Measurements from ENCODE around the gene KIAA1671. TPM values are rescaled to one million over a fixed set of nuclear protein-coding genes. Genes with fewer than 3 reads are reported as not detected.

KIAA1671 gene
- total and polyA plus RNA-seq, 4 donors, result 8.7 to 35.9 (median 19.1) TPM

DNA sequence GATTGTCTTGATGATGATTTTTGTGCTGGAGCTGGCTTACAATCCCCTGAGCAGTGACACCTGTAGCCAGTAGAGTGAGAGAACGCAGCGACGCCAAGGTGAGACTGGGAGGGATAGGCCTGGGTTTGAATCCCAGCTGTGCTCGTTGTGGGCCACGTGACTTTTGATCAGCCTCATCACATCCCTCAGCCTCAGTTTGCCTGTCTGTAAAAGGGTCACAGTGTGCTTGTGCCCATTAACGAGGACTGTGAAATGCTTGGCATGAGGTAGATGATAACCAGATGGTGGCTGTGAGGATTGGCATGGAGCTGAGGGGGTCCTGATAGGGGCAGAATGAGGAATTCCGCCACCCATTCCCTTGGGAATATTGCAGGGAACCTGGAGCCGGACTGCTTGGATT, 9.6 kb downstream of the KIAA1671 start:
- no peak overlapping the region for H3K4me3 ChIP-seq (ENCODE audit: low read depth in 1 of 3, low read length in 3 of 3)
- H3K9ac ChIP-seq (ENCODE audit: low read depth in 1 of 2, low read length in 2 of 2), result no peak overlapping the region
- no peaks in the 10 kb centered on the region for H3K9me3 ChIP-seq (ENCODE audit: control insufficient read depth in 4 of 4, low read length in 3 of 4)
- TF ChIP-seq, protein P1, sequence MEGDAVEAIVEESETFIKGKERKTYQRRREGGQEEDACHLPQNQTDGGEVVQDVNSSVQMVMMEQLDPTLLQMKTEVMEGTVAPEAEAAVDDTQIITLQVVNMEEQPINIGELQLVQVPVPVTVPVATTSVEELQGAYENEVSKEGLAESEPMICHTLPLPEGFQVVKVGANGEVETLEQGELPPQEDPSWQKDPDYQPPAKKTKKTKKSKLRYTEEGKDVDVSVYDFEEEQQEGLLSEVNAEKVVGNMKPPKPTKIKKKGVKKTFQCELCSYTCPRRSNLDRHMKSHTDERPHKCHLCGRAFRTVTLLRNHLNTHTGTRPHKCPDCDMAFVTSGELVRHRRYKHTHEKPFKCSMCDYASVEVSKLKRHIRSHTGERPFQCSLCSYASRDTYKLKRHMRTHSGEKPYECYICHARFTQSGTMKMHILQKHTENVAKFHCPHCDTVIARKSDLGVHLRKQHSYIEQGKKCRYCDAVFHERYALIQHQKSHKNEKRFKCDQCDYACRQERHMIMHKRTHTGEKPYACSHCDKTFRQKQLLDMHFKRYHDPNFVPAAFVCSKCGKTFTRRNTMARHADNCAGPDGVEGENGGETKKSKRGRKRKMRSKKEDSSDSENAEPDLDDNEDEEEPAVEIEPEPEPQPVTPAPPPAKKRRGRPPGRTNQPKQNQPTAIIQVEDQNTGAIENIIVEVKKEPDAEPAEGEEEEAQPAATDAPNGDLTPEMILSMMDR (IDR thresholded peaks at IDR 0.05; ENCODE audit: low read depth, low read length, missing input control), result no peak
- TF ChIP-seq RAD21 (IDR thresholded peaks at IDR 0.05), result no peak
- TF ChIP-seq, protein P2, sequence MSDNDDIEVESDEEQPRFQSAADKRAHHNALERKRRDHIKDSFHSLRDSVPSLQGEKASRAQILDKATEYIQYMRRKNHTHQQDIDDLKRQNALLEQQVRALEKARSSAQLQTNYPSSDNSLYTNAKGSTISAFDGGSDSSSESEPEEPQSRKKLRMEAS (IDR thresholded peaks at IDR 0.05), result no peak
- 96% methylated on average over 8 of the region's 8 CpGs for WGBS
- DNase-seq (ENCODE audit: low spot score), result no peak
- H3K36me3 ChIP-seq (ENCODE audit: control insufficient read depth in 4 of 4, insufficient read depth in 3 of 4, low read depth in 1 of 4, low read length in 3 of 4), result no peaks in the 10 kb centered on the region
- no peak overlapping the region for H3K27ac ChIP-seq (ENCODE audit: low read depth in 1 of 2, low read length in 2 of 2)
- no peaks in the 10 kb centered on the region for H3K27me3 ChIP-seq (ENCODE audit: control insufficient read depth in 4 of 4, insufficient read depth in 4 of 4, low read length in 3 of 4)
- H3K4me1 ChIP-seq (ENCODE audit: control insufficient read depth in 4 of 4, insufficient read depth in 4 of 4, low read length in 3 of 4), result peaks cover 2 to 15% (median 14%) of the 10 kb centered on the region in 4 donors

DNA sequence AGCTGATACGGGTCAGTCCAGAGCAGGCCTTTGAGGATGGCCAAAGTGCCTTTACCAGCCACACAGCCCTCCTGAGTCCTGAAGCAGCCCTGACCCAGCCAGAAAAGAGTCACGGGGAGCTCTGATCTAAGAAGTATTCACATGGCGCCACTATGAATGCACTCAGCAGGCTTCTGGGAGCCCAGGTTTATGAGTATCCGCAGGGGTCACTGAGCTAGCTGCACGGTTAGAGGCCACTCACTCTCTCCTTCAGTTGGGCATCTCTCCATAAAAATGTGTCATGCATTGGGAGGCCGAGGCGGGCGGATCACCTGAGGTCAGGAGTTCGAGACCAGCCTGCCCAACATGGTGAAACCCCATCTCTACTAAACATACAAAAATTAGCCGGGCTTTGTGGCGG, 10.3 kb downstream of the KIAA1671 start:
- Histone ChIP-seq H3K9me3 (ENCODE audit: control insufficient read depth in 4 of 4, low read length in 3 of 4) (no peaks in the 10 kb centered on the region), H3K27ac (ENCODE audit: low read depth in 1 of 2, low read length in 2 of 2) (no peak overlapping the region), H3K4me3 (ENCODE audit: low read depth in 1 of 3, low read length in 3 of 3) (no peak overlapping the region), H3K36me3 (ENCODE audit: control insufficient read depth in 4 of 4, insufficient read depth in 3 of 4, low read depth in 1 of 4, low read length in 3 of 4) (no peaks in the 10 kb centered on the region), H3K9ac (ENCODE audit: low read depth in 1 of 2, low read length in 2 of 2) (no peak overlapping the region), H3K4me1 (ENCODE audit: control insufficient read depth in 4 of 4, insufficient read depth in 4 of 4, low read length in 3 of 4) (peaks cover 2 to 20% (median 17%) of the 10 kb centered on the region in 4 donors), H3K27me3 (ENCODE audit: control insufficient read depth in 4 of 4, insufficient read depth in 4 of 4, low read length in 3 of 4) (no peaks in the 10 kb centered on the region)
- WGBS, result 92% methylated on average over 11 of the region's 11 CpGs
- DNase-seq (ENCODE audit: low spot score), result no peak
- TF ChIP-seq YY1 (IDR thresholded peaks at IDR 0.05) (no peak), NR2F2 (IDR thresholded peaks at IDR 0.05) (no peak), HNF4G (IDR thresholded peaks at IDR 0.05) (no peak), FOXA1 (IDR thresholded peaks at IDR 0.05) (no peak), TAF1 (conservative IDR thresholded peaks at IDR 0.05) (no peak), JUND (IDR thresholded peaks at IDR 0.05) (no peak), EGR1 (IDR thresholded peaks at IDR 0.05; ENCODE audit: low read depth in 2 of 2) (no peak), RXRA (IDR thresholded peaks at IDR 0.05) (no peak), SP1 (IDR thresholded peaks at IDR 0.05) (no peak), HNF4A (conservative IDR thresholded peaks at IDR 0.05) (no peak), GABPA (IDR thresholded peaks at IDR 0.05 in 1 of 2, conservative IDR thresholded peaks at IDR 0.05 in 1 of 2) (no peak), RAD21 (IDR thresholded peaks at IDR 0.05) (no peak), FOXA2 (IDR thresholded peaks at IDR 0.05) (no peak)
- TF ChIP-seq, protein P3, sequence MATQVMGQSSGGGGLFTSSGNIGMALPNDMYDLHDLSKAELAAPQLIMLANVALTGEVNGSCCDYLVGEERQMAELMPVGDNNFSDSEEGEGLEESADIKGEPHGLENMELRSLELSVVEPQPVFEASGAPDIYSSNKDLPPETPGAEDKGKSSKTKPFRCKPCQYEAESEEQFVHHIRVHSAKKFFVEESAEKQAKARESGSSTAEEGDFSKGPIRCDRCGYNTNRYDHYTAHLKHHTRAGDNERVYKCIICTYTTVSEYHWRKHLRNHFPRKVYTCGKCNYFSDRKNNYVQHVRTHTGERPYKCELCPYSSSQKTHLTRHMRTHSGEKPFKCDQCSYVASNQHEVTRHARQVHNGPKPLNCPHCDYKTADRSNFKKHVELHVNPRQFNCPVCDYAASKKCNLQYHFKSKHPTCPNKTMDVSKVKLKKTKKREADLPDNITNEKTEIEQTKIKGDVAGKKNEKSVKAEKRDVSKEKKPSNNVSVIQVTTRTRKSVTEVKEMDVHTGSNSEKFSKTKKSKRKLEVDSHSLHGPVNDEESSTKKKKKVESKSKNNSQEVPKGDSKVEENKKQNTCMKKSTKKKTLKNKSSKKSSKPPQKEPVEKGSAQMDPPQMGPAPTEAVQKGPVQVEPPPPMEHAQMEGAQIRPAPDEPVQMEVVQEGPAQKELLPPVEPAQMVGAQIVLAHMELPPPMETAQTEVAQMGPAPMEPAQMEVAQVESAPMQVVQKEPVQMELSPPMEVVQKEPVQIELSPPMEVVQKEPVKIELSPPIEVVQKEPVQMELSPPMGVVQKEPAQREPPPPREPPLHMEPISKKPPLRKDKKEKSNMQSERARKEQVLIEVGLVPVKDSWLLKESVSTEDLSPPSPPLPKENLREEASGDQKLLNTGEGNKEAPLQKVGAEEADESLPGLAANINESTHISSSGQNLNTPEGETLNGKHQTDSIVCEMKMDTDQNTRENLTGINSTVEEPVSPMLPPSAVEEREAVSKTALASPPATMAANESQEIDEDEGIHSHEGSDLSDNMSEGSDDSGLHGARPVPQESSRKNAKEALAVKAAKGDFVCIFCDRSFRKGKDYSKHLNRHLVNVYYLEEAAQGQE (IDR thresholded peaks at IDR 0.05), result no peak
- TF ChIP-seq, protein P4, sequence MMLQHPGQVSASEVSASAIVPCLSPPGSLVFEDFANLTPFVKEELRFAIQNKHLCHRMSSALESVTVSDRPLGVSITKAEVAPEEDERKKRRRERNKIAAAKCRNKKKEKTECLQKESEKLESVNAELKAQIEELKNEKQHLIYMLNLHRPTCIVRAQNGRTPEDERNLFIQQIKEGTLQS (IDR thresholded peaks at IDR 0.05), result no peak
- TF ChIP-seq, protein P2 (IDR thresholded peaks at IDR 0.05), result no peak
- TF ChIP-seq, protein P1 (IDR thresholded peaks at IDR 0.05; ENCODE audit: low read depth, low read length, missing input control), result no peak
- TF ChIP-seq, protein P5, sequence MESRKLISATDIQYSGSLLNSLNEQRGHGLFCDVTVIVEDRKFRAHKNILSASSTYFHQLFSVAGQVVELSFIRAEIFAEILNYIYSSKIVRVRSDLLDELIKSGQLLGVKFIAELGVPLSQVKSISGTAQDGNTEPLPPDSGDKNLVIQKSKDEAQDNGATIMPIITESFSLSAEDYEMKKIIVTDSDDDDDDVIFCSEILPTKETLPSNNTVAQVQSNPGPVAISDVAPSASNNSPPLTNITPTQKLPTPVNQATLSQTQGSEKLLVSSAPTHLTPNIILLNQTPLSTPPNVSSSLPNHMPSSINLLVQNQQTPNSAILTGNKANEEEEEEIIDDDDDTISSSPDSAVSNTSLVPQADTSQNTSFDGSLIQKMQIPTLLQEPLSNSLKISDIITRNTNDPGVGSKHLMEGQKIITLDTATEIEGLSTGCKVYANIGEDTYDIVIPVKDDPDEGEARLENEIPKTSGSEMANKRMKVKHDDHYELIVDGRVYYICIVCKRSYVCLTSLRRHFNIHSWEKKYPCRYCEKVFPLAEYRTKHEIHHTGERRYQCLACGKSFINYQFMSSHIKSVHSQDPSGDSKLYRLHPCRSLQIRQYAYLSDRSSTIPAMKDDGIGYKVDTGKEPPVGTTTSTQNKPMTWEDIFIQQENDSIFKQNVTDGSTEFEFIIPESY (IDR thresholded peaks at IDR 0.05), result no peak

All from liver (tissue), 9 donors.